HG03460 (cell line): ENCODE measurements around the gene CSDE1.
"Not testable (repeated sequence)": the region's sequence is repeated elsewhere in the genome, so short reads cannot be mapped to it uniquely, and the experiment has no call there.

ENCODE experiments used
- ATAC-seq: cut with Tn5 transposase; IDR thresholded peaks from one replicate; pipeline ENCODE4 v1.9.1; 2021; ENCODE audit not compliant: unreplicated experiment

Gene CSDE1

DNA sequence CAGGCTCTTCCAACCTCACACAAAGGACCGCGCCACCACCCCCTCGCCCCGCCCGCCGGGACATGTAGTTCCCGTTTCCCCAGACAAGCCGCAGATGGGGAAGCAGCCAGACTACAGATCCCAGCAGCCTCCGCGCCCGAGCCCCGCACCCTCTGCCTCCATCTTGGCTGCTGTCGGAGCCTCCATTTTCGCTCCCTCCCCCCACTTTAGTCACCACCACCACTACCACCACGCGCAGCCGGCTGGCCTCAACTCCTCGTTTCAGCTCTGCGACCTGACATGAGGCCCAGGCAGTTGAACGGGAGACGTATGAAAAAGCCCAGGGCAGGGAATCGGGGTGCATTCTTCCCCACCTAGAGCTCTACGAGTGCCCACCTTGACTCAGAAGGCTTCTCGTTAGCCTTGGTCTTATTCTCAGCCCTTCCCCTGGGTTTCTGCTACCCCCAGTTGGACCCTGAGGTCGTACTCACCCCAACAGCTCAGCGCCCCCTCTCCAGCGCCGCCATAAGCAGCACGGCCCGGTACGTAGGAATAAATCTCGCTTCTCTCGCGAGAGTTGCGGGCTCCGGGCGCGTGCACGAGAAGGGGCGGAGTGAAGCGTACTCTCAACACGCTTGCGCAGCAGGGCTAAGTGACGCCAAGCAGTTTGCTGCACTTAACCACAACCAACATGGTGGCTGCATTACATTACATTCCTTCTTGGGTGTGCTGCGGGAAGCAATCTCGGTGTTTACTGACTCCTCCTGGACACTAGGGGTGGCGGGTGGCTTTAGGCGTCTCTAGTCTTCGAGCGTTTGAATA lies at the start of gene CSDE1:
CSDE1 (minus strand) TSS at position 530 of the 801 bp plus-strand sequence. CDS start 18,094 bp downstream, outside the sequence.
- peak; percentile 86 for ATAC-seq

GRCh38 chr1:114804449-114804848 lies 46.7 kb upstream of the CSDE1 start:
- not testable (repeated sequence) for ATAC-seq

DNA sequence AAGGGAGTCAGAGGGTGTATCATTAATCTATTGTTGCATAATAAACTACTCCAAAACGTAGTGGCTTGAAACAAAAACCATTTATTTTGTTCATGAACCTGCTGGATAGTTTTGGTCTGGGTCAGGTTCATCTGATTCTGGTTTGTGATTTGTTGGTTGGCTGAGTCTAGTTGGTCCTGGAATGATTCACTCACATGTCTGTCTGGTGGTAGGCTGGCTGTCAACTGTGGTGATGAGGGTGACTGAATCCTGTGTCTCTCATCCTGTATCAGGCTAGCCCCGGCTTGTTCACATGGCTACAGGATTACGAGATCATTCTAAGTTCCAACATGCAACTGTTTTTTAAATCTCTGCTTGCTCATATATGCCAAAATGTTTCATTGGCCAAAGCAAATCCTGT lies 45.2 kb upstream of the CSDE1 start:
- ATAC-seq: no peak

DNA sequence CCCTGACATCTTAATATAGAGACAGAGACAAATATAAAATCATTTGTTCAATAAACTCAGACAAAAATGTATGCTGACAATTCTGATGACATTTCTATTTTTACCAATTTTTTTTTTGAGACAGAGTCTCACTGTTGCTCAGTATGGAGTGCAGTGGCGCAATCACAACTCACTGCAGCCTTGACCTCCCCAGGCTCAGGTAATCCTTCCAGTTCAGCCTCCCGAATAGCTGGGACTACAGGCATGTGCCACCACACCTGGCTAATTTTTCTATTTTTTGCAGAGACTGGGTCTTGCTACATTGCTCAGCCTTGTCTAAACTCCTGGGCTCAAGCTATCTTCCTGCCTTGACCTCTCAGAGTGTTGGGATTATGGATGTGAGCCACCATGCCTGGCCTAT lies 36.3 kb upstream of the CSDE1 start:
- no peak for ATAC-seq

GRCh38 chr1:114790581-114790980 lies 32.8 kb upstream of the CSDE1 start:
- ATAC-seq: not testable (repeated sequence)

- ATAC-seq: not testable (repeated sequence)
Observed at GRCh38 chr1:114786440-114786839, 28.7 kb upstream of the CSDE1 start.

DNA sequence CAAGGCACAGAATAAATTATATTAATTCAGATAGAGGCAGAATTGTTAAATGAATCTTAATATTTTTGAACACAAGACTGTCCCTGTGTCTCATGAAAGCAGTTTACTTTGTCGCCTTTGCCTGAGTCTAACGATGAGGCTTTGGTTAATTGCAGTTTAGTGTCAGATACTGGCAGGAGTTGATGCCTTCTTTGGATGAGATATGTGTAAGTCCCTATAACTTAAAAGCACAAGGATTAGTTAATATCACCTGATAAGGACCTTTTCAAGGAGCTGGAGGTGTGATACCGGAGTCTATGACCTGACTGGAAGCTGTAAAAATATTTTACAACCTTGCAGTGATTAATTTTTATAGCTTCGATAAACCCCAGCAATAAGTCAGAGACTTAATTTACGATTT lies 24.7 kb upstream of the CSDE1 start:
- ATAC-seq: no peak

DNA sequence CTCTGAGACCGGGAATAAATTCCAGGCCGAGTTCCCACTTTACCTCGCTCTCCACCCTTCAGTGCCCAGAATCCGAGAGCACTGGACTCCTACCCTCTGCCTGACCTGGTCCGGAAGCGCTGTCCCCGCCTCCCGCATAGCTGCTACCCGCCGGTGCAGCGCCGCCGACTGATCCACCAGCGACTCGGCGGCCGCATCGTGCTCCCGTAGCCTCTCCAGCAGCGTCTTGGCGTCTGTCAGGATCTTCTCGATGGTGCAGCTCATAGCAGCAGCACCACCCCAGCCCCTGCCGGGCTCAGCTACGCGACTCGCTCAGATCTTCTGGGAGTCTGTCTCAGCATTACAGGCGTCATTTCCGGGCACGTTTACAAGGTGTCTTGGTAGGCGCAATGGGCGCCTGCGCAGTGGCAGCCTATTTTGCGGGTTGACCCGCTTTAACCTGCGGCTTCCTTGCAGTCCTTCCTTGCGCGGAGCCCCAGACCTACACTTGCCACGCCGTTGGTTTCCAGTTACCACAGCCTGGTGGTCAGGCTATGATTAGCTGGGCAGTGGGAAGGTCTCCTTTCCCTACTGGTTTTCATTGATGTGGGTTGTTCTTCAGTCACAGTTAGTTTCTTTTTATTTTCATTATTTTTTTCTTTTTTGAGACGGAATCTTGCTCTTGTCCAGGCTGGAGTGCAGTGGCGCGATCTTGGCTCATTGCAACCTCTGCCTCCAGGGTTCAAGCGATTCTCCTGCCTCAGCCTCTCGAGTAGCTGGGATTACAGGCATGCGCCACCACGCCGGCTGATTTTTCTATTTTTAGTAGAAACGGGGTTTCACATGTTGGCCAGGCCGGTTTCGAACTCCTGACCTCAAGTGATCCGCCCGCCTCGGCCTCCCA lies 22.8 kb upstream of the CSDE1 start, which contains the start of gene SIKE1:
SIKE1 (minus strand) TSS at position 342 of the 883 bp plus-strand sequence; CDS start at position 264, 78 bp downstream.
- peak; percentile 99 for ATAC-seq

DNA sequence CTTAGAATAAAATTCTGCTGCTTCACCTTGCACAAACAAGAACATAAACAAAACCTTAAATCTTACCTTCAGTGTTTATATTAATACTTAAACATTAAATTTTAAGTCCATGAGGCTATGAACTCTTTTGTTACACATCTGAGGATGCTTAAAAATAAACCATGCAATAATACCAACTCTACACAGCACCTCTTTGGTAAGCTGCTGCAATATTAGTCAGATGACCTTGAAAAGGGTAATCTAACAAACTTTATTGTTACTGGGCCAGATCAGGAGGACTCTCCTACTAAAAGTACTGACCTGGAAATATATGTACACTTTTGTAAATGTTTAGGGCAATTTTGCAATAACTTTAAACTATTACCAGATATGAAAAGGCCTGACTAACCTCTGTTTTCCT lies 21.9 kb upstream of the CSDE1 start:
- ATAC-seq: no peak

DNA sequence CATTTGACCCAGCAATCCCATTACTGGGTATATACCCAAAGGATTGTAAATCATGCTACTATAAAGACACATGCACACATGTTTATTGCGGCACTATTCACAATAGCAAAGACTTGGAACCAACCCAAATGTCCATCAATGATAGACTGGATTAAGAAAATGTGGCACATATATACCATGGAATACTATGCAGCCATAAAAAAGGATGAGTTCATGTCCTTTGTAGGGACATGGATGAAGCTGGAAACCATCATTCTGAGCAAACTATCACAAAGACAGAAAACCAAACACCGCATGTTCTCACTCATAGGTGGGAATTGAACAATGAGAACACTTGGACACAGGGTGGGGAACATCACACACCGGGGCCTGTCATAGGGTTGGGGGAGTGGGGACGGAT lies 18.9 kb upstream of the CSDE1 start:
- ATAC-seq: not testable (repeated sequence)

- ATAC-seq: no peak
Observed at GRCh38 chr1:114771992-114772391, 14.2 kb upstream of the CSDE1 start.

- ATAC-seq: no peak
Observed at GRCh38 chr1:114770989-114771388, 13.2 kb upstream of the CSDE1 start.

- no peak for ATAC-seq
Observed at GRCh38 chr1:114764689-114765088, 6.9 kb upstream of the CSDE1 start.

GRCh38 chr1:114758256-114758832 lies 560 bp upstream of the CSDE1 start:
- ATAC-seq: no peak

DNA sequence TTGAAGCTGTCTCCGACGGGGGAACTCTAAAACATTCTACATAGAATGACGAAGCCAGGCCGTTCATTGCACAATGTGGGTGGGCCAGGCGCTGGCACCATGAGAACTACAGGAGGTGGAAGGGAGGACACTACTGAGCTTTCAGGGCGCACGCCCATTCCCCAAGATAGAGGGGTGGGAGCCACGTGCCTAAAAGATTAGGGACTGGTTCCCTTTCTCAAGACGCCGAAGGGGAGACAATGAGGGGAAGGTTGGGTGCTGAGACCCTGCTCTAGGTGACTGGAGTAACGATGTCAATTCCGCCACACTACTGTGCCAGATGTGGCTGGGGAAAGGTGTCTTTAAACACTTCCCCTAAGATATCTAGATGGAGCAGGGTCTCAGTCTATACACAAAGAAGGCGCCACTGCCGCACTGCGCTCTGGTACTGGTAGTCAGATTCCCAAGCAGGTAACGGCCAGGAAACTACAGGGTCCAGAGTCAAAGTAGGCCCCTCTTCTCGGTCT lies 782 bp downstream of the CSDE1 start:
- ATAC-seq: no peak

DNA sequence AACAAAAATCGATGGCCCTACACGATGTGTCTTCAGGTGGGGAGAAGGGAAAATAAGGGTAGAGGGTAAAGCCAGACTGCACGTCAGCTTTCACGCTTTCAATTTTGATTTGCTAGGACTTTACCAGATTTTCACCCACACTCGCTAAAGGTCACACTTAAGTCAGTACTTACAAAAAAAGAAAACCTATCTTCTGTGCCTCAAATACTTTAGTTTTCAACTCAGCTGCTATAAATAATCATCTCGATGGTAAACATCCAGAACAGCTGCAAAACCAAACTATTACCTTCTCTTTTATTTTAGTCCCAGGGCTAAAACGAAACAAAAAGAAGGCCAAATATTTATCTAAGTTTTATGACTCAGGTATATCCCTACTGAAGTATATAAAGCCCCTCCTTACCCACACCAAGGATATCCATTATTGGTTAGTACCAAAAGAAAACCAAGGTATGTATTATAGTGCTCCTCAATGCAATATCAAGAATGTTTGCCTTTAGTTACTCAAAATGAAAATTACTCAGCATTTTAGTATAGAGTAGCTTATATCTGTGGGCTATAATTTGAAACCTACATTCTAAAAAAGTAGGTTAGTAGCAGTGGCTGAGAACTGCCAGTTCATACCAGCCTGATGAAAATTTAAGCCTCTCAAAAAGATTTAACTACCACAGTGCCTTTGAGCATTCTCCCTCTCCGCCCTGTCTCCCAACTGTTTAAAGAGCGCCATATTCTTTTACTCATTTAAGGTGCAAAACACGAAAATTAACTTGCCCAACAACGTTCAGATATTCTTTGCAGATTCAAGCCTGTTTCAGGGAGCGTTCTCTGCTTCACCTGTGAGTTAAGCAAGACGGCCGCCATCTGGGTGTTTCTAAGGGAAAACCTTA lies 1.5 kb downstream of the CSDE1 start:
- ATAC-seq: peak; percentile 24

GRCh38 chr1:114755006-114755931 lies 2.5 kb downstream of the CSDE1 start:
- no peak for ATAC-seq

DNA sequence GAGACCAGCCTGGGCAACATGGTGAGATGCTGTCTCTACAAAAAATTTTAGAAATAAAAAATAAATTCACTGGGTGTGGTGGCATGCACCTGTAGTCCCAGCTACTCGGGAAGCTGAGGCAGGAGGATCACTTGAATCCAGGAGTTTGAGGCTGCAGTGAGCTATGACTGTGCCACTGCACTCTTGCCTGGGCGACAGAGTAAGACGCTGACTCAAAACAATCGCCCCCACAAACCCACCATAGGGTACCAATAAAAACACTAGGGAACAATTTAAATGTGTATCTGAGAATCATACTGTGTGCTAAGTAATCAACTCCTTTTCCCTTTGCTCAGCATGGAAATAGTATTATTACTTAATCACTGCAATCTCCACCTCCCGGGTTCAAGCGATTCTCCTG lies 4.1 kb downstream of the CSDE1 start:
- not testable (repeated sequence) for ATAC-seq

DNA sequence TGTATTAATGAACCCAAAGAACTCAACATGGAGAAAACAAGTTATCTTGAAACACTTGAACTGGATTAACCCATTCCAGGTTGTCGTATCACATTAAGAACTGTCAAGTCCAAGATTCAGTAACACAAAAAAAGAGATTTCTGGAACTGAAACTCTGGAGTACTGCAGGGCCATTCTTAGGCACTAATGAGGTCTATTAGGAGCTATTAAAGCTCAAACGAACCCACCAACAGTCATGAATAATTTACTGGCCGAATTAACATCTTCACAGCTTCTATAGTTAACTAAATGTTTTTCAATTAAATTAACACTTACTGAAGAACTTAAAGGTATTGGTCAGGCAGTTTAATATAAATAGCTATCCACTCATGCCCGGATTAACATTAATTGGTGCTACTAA lies 4.6 kb downstream of the CSDE1 start:
- ATAC-seq: no peak
